Measurements from ENCODE around the gene CSGALNACT2.

DNA sequence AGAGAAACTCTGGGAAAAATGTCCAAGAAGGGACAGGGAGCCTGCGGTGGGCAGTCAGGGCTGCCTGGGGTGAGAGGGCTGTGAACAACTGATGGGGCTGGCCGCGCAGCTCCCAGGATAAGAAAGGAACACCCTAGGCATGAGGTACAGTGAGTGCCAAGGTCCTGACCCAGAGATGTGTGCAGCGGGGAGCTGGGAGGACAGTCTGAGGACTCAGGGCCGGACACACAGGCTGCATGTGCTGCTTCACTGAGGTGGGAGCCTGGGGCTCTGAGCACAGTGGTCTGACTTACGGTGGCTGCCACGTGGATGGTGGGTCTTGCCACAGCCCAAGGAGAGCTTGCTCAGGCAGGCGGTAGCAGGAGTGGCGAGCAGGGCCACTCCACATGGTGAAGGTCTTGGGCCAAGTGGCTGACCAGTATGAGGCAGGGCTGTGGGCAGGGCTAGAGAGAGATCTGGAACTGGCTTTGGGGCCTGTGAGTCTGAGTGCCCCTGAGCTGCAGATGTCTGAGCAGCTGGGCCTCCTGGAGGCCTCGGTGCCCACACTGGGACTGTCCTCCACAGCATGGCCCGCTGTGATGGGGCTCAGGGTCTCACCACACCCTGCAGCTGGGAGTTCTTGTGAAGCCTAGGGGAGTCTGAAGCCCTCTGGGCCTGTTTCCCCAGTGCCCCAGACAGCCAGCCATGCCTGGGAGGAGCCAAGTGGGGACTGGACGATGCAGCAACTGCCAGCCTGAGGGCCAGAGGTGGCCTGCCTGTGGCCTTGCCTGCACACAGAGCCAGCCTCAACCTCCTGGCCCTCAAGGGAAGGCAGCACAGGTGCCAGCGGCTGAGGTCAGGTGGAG lies 68.4 kb downstream of the CSGALNACT2 start:
- TF ChIP-seq EZH2 (IDR thresholded peaks at IDR 0.05; ENCODE audit: borderline replicate concordance, low read depth, low read length, severe bottlenecking) = no peak
- TF ChIP-seq, protein P1, sequence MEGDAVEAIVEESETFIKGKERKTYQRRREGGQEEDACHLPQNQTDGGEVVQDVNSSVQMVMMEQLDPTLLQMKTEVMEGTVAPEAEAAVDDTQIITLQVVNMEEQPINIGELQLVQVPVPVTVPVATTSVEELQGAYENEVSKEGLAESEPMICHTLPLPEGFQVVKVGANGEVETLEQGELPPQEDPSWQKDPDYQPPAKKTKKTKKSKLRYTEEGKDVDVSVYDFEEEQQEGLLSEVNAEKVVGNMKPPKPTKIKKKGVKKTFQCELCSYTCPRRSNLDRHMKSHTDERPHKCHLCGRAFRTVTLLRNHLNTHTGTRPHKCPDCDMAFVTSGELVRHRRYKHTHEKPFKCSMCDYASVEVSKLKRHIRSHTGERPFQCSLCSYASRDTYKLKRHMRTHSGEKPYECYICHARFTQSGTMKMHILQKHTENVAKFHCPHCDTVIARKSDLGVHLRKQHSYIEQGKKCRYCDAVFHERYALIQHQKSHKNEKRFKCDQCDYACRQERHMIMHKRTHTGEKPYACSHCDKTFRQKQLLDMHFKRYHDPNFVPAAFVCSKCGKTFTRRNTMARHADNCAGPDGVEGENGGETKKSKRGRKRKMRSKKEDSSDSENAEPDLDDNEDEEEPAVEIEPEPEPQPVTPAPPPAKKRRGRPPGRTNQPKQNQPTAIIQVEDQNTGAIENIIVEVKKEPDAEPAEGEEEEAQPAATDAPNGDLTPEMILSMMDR (IDR thresholded peaks at IDR 0.05; ENCODE audit: borderline replicate concordance, extremely low read depth, low read length, poor library complexity, severe bottlenecking) = no peak

Data from DND-41 (cell line).